OCI-LY7 (cell line): ENCODE data around the gene RACGAP1.

Experiments used
- CTCF ChIP-seq: fragments of 200-600 bp; sonication (generic); conservative IDR thresholded peaks from 2 replicates; pipeline ENCODE4 v1.5.1; 2014; ENCODE audit warnings: mild to moderate bottlenecking, antibody characterized with exemption, low read length, moderate library complexity, mixed read lengths
- EZH2phosphoT487 ChIP-seq: fragments of 200-600 bp; sonication (generic); IDR thresholded peaks from 2 replicates; pipeline ENCODE4 v1.6.1; 2018; ENCODE audit warnings: low read depth, borderline replicate concordance, mild to moderate bottlenecking, mixed run types, antibody characterized with exemption, low read length, moderate library complexity, mixed read lengths

- no peak for TF ChIP-seq CTCF
- TF ChIP-seq EZH2phosphoT487: no peak
Observed at GRCh38 chr12:49956663-49957569, 68.4 kb downstream of the RACGAP1 start.
